IPS DF 4.7 (cell line): Measurements from ENCODE around the gene IRF3.

ENCODE experiments used
- DNase-seq: peaks from one replicate; pipeline ENCODE4 v3.0.0-alpha.2; 2013; ENCODE audit warnings: low spot score; ENCODE audit errors: extremely low read depth

The IRF3 gene

GRCh38 chr19:49687566-49688316 is 22.1 kb upstream of the IRF3 start:
- DNase-seq: no peak

- no peak for DNase-seq
Observed at GRCh38 chr19:49687150-49687549, 21.5 kb upstream of the IRF3 start.

GRCh38 chr19:49686503-49687088 is 20.9 kb upstream of the IRF3 start:
- no peak for DNase-seq

DNA sequence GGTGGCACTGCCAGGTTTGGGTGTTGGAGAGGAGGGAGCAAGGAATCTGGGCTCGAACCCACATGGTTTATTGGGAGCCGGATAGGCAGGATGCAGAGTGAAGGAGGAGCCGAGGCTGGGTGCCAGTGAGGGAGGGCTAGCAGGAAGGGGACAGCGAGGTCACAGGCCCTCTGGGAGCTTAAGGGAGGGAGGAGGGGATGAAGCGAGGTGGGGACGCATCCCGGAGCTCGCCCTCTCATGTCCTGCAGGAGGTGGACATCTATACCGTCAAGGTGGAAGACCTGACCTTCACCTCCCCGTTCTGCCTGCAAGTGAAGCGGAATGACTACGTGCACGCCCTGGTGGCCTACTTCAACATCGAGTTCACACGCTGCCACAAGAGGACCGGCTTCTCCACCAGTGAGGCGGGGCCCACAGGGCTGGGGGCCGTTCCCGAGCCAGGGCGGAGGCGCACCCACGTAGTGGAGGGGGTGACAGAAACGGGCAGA is 20.2 kb upstream of the IRF3 start:
- DNase-seq: no peak

DNA sequence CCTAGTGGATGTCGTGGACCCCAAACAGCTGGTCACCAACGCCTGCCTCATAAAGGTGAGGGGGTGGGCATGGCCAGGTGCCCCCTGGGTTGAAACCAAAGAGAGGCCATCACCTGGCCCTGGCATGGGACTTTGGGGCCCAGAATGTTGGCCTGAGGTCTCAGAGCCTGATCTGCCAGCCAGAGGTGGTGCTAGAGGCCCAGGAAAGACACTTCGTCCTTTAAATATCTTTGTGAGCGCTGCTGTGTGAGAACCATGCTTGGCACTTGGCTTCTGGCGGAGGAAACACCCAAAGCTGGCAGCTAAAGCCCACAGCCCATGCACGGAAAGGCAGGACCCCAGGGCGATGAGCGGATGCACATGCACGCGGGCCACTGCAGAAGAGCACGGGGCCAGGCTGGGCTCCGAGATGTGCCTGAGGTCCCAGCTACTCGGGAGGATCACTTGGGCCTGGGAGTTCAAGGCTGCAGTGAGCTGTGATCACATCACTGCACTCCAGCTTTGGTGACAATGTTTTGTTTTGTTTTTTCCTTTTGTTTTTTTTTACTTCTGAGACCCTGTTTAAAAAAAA is 19.4 kb upstream of the IRF3 start:
- no peak for DNase-seq

DNA sequence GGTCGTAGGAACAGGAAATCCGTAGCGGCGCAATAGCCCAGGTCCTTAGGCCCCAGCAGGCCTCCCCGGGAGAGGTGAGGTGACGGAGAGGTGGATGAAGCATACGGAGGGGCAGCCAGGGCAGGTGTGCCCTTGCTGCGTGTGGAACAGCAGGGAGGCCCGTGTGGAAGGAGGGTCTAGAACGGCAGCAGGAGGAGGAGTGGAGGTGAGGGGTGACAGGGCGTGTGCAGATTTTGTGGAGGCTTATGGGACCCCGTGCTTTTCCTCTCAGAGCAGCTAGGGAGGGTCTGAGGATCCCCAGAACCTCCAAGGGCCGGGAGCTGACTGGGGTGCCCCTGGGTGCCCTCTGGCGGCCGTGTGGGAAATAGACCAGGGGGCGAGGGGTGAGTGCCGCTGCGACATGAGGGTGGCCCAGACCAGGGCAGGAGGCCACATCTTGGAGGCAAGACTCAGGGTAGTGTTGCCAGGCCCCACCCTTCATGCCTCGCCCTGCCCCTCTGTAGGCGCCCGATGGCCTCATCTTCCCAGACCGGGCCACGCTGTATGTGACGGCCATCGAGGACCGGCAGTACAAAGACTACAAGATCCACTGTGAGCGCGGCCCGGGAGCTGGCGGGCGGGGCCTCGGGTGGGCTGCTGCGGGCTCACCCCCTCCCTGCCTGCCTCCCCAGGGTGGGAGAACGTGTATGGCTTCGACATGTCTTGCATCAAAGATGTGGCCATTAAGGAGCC is 18.8 kb upstream of the IRF3 start:
- DNase-seq: no peak

GRCh38 chr19:49683814-49684250 is 18.2 kb upstream of the IRF3 start:
- no peak for DNase-seq

DNA sequence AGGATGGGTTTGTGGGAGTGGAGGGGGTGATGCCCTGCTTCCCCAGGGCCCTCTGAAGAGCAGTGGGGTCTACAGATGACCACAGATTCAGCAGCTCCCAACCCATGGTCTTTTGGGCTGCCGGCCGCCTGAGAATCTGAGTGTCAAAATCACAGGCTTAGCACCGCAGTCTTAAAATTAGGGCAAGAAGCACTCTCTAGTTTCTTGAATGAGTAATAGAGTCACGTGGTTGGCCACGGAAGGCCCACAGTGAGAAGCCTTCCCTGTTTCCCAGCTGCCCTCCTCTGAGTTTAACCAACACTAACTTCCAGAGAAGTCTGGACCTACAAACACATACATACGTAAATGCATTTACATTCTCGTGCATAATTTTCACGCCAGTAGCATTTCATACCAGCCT is 16.6 kb upstream of the IRF3 start:
- no peak for DNase-seq

GRCh38 chr19:49681830-49682229 is 16.2 kb upstream of the IRF3 start:
- no peak for DNase-seq

DNA sequence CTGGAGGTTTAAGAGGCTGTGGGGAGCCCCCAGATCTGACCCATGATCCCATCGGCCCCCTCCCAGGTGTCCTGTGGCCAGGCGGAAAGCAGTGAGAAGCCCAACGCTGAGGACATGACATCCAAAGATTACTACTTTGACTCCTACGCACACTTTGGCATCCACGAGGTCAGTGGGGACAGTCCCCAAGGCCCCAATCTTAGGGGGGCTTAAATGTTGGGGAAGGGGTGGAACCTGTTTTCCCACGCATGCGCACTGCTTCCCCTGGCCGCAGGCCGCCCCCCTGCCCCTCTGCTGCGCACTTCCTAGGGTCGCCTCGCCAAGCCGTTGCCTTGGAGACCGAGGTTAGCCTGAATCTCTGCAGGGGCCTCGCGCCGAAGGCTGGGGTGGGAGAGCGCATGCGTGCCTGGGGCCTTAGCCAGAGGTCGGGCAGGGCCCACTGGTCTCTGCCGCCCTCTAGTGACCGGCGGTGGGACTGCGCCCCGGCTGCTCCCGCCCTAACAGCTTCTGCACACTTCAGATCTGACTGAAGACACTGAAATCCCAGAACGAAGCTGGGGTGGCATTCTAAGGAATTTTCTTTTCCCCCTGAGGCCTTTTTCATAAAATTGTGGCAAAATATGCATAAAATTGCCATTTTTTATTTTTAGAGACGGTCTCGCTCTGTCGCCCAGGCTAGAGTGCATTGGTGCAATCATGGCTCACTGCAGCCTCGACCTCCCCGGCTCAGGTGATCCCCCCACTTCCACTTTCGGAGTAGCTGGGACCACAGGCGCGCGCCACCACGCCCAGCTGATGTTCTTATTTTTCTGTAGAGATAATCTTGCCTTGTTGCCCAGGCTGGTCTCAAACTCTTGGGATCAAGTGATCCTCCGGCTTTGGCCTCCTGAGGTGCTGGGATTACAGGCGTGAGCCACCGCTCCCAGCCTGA is 15.0 kb upstream of the IRF3 start:
- no peak for DNase-seq

DNA sequence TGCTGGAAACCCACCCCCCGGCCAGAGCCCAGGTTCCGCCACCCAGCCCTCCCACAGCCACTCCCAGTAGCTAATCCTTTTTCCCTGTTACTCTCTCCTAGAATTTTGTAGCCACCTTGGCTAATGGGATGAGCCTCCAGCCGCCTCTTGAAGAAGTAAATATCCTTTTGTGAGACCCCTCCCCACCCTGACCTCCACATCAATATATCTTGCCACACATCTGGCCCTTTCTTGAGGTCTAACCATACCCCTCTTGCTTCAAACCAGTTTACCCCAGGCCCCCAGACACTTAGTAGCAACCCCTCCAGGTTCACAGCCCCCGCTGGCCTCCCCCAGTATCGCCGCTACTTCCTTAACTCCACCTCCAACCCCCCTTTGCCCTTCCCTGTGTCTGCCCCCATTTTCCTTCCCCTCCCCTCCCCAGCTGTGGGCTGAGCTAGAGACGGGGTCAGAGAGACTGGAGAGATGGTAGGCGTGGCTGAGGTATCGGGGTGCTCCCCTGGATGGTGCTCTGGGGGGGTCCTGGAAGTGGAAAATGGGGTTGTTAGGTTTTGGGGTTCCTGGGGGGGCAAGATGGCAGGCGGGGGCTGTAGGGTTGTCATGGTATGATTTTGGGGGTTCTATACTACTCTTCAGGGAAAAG is 14.2 kb upstream of the IRF3 start:
- no peak for DNase-seq

DNA sequence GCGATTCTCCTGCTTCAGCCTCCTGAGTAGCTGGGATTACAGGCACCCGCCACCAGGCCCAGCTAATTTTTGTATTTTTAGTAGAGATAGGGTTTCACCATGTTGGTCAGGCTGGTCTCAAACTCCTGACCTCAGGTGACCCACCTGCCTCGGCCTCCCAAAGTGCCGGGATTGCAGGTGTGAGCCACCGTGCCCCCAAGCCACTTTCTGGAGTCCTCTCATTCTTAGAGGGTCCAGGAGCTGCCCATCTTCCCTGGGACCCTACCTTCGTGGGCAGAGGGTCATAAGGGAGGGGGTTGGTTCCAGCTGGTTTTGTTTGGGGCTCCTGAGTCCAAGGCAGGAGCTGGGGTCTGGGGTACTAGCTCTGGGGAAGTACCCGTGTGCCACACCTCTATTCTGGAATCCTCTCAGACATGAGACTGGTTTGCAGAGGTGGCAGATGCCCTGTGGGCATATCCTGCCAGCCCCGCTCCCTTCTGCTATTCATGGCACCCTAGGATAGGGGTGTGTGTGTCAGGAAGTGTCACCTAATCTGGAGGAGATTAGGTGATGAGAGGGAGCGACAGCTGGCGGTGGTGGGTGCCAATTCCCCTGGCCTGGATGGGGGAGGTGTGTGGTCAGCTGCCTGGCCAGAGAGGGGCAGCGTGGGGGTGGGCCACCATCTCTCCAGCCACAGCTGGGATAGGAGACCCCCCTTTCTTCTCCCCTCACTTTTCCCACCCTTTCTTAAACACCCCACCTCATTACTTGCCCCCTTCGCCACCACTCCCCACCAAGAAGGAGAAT is 13.5 kb upstream of the IRF3 start:
- no peak for DNase-seq

- DNase-seq: no peak
Observed at GRCh38 chr19:49677901-49678674, 12.4 kb upstream of the IRF3 start.

- no peak for DNase-seq
Observed at GRCh38 chr19:49677231-49677900, 11.7 kb upstream of the IRF3 start, which contains the start of gene PRMT1. Gene PRMT1 (plus strand): TSS chr19:49677271. CDS start chr19:49677281, 10 bp downstream.

GRCh38 chr19:49676784-49677230 is 11.2 kb upstream of the IRF3 start:
- peak; percentile 100 for DNase-seq

DNA sequence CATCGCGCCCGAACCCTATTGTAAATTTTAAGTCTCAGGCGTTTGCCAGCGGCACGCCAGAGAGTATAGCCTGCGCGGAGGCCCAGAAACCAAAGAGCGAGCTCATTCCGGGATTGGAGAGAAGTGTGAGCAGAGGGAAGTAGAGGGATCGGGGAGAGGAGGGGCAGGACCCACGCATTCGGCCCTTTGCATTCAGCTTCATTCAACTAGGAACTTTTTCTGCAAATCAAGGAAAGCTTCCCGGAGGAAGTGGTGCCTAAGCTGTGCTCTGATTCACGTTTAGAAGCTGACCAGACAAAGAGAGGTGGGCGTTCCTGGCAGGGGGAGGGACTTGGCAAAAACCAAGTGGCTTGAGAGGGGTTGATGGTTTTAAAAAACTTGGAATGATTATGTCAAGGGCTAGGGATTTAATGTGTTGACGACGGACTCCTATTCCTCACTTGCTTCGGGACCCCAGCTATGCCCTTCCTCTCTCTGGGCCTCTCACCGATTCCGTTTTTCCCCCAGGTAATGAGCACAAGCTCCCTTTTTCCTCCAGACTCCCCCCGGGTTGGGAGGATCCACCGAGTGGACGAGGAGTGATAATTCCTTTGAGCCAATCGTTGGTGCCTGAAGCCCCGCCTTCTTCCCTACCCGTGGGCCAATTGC is 10.6 kb upstream of the IRF3 start:
- no peak for DNase-seq

DNA sequence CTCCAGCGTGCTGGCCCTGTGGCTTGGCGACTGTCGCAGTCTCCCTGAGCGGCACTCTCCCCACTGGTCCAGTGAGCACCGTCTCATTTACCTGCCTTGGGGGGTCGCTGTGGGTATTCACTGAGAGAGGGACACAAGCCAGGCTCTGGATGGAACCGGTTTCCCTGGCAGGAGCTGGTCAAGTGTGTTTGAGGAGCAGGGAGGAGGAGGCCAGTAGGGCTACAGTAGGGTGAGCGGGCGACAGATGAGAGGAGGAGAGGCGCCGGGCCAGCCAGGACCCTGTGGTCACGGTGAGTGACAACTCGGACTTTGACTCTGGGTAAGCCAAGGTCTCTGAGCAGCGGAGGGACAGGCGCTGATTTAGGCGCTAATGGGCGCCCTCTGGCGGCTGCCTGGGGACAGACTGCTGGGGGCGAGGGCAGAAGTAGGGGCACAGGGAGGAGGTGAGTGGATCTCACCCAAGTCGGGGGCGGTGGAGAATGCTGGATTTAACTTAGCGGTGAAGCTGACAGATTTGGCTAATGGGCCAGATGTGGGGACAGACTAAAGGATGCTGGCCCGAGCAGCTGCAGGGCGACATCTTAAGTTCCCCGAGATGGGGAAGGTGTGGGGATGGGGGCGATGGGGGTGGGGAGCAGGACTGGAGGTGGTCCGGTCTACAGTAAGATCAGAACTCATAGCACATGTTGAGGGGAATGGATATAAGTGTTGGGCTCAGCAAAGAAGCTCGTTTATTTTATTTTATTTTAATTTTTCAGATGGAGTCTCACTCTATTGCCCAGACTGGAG is 6.7 kb upstream of the IRF3 start:
- no peak for DNase-seq
